LNCAP (cell line): ENCODE measurements around the gene UPK3A.

ENCODE experiments used
- TF ChIP-seq, protein P1 (sequence below): fragments of 450-650 bp; IDR thresholded peaks from 2 replicates; pipeline ENCODE4 v1.5.1; 2017; ENCODE audit warnings: mild to moderate bottlenecking

Gene UPK3A

DNA sequence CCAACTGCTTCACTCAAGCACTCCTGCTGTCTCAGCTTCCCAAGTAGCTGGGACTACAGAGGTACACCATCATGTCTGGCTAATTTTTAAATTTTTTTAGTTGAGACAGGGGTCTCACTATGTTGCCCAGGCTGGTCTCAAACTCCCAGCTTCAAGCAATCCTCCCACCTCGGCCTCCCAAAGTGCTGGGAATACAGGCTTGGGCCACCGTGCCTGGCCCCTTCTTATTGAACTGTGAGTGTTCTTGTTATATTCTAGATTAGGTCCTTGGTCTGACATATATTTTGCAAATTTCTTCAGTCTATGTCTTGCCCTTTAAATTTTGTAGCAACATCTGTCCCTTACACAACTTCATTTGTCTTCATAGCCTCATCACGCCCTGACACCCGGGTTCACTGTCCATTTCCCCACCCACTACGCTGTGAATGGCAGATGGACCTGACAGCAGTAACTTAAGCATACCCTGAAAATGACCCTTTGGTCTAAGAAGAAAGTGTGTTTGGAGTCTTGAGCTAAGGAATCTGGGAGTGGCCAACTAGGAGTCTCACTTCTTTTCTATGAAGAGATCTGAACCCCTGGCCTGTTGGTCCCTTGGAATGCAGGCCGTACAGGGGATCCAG lies 20.8 kb downstream of the UPK3A start:
- TF ChIP-seq, protein P1, sequence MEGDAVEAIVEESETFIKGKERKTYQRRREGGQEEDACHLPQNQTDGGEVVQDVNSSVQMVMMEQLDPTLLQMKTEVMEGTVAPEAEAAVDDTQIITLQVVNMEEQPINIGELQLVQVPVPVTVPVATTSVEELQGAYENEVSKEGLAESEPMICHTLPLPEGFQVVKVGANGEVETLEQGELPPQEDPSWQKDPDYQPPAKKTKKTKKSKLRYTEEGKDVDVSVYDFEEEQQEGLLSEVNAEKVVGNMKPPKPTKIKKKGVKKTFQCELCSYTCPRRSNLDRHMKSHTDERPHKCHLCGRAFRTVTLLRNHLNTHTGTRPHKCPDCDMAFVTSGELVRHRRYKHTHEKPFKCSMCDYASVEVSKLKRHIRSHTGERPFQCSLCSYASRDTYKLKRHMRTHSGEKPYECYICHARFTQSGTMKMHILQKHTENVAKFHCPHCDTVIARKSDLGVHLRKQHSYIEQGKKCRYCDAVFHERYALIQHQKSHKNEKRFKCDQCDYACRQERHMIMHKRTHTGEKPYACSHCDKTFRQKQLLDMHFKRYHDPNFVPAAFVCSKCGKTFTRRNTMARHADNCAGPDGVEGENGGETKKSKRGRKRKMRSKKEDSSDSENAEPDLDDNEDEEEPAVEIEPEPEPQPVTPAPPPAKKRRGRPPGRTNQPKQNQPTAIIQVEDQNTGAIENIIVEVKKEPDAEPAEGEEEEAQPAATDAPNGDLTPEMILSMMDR = no peak

DNA sequence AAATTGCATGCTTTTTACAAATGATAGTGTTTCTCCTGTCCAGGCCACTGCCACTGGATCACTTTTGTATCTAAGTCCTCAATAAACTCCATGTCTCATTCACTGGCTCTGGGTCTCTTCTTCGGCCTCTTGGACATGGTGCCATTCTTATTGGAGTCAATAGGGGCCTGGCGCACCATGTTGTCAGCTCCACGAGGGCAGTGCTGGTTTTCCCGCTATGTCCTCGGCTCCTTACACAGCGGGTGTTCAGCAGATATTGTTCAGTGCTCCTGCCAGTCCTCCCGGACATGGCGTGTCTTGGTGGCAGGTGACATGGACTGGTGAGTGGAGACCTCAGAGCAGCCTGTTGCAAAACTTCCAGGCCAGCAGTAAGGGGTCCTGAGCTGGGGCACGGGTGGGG lies 21.4 kb downstream of the UPK3A start:
- TF ChIP-seq, protein P1 = no peak

DNA sequence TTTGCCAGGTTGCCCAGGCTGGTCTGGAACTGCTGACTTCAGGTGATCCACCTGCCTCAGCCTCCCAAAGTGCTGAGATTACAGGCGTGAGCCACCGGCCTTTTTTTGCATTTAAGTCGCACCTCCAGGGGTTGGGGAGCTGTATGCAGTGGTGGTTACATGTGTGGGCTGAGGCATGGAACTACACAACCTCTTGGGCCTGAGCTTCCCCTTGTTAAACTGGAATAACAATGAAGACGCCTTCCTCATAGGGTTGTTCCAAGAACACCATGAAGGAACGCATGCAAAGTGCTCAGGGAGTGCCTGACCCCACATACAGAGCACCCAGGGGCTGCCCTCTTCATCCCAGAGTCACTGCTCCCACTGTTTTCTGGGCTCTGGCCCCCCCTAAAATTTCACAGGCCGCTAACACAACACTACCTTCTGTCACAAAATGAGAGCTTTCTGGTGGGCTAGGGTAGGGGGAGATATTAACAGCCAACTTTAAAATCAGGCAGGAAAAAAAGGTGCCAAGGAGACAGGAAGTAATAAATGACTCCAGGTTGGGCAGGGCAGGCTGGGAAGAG lies 23.7 kb downstream of the UPK3A start:
- TF ChIP-seq, protein P1 = no peak

DNA sequence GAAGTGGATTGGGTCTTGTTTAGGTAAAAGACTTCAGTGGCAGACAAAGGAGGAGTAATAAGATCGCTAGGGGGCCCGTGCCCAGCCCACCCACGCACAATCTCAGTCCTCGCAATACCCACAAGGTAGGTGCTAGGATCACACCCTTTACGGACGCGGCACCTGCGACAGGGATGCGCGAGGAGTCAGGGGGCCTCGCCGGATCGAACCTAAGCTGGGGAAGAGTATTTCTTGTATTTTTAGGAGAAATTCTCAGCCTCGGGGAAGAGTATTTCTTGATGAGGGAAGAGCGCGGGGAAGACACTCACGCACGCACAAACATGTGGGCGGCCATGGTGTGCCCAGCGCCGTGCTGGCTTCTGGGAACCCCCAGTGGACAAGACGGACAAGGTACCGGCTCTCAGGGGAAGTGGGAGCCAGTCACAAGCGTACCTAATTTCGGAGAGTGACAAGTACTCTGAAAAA lies 24.2 kb downstream of the UPK3A start:
- TF ChIP-seq, protein P1 = no peak

DNA sequence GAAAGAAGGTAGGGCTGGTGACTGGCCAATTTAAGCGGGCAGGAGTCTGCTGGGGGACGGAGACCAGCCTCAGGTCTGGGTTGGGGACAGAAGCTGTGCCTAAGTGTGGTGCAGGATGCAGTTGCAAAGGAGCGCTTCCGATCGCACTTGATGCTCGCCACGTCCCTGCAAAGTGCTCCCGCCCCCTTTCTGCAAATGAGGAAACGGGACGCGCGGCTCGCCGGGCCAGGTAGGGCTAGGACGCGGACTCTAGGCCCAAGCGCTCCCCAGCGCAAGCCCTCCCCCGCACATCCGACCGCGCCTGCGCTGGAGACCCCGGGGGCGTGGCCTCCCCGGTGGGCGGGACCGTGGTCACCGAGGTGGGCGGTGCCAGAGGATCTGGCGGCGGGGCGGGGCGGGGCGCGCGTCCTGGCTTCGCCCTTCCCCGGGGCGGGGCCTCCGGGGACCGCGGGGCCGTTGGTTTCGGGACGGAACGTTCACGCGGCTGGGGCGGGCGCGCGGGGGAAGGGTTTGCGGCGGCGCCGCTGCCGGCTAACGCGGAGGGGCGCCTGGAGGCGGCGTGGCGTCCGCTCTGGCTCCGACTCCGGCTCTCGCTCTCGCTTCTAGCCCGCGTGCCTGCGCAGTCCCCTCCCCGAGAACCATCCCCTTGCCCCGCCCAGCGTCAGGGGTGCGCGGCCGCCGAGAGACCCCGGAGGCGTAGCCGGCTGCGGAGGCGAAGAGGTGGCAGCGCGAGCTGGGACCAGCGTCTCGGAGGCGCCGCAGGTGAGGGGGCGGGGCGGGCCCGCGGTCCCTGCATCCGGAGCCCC lies 24.9 kb downstream of the UPK3A start, which contains the start of gene FAM118A:
FAM118A (plus strand) TSS at position 513 of the 806 bp plus-strand sequence. CDS start 12,446 bp downstream, outside the sequence.
- TF ChIP-seq, protein P1 = no peak

DNA sequence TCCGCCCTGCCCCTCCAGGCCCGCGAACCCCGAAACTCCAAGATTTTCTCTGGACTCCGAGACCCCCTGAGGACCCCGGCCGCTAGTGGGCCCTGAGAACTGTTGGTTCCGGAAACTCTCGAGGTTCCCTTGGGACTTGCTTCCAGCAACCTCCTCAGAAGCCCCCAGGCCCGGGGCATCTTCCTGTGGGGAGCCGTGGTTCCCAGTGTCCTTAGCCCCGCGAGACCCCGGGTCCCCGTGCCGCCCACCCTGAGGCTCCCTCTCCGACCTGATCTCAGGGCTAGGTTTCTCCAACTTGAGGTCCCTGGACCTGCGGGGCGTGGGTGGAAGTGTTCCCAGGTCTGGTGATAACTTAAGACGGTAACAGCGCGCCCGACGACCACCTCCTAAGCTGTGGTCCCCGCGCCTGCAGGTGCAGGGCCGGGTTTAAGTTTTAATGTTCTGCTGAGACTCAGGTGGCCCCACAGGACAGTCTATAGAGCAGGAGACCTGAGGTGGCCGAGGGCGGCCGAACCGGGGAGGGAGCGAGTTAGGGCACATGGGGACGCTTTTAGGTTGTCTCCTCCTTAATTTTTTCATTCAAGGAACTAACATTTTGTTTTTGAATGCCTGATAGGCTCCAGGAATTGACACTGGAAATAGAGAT lies 25.7 kb downstream of the UPK3A start:
- TF ChIP-seq, protein P1 = no peak

DNA sequence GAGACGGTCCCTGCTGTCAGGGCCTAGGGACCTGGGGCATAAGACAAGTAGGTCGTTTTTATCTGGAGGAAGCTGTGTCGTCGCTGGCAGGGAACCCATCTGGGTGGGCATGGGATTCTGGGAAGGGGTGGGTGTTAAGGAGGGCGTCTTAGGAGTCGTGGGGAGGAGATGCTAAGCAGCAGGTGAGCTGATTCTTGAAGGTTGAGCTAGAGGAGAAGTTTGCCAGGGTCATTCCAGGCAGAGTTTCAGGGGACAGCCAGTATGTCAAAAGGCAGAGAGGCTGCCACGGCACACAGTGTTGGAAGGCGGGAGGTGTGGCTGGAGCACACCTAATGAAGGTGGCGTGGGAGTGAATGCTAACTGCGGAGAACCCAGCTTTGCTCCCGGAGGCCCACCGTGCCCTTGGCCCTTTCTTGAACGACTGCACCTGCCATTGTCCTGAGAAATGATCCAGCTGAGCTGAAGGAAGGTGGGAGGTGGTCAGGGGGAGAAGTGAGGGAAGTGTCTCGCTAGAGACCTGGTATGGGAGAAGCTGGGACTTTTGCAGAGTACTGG lies 26.3 kb downstream of the UPK3A start:
- TF ChIP-seq, protein P1 = no peak
